HG03571 (cell line): Measurements from ENCODE around the gene ESYT1.
"Not testable (repeated sequence)": the region's sequence is repeated elsewhere in the genome, so short reads cannot be mapped to it uniquely, and the experiment has no call there.

Experiments
- ATAC-seq: cut with Tn5 transposase; IDR thresholded peaks from one replicate; pipeline ENCODE4 v1.9.1; 2021; ENCODE audit not compliant: unreplicated experiment

Gene ESYT1

DNA sequence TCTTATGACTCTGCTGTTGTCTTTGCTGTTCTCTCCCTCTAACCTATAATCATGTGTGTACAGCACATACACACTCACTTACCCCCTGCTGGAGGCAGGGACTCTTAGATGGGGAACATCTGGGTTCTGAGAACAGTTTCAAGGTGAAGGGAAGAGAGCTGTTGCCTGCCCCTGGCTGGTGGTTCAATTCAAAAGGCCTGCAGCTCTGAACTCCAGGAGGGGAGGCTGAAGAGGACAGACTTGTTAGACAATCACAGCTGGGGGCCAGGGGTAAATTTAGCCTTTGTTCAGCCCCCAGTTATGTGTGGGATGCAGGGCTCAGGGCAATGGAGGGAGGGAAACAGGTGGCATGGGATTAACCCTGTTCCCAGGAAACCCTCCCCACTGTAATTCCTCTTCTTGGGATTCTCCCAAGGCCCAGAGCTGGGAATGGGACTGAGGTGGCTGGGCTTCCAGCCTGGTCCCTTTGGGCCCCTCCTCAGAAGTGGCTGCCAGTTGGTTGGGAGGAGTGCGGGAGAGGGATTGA lies 26.2 kb downstream of the ESYT1 start:
- ATAC-seq = no peak

DNA sequence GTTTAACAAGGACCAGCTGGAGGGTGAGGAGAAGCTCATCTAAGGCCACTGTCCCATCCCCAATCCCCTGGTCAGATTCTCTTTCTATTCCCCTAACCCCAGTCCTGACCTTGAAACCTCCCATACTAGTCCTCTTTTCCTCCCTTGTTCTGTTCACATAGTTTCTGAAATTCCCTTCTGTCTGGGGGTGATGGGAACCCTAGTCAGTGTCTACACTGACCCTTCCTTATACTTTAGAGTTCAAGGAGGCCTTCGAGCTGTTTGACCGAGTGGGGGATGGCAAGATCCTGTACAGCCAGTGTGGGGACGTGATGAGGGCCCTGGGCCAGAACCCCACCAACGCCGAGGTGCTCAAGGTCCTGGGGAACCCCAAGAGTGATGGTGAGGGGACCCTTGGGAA lies 26.8 kb downstream of the ESYT1 start:
- ATAC-seq = no peak

DNA sequence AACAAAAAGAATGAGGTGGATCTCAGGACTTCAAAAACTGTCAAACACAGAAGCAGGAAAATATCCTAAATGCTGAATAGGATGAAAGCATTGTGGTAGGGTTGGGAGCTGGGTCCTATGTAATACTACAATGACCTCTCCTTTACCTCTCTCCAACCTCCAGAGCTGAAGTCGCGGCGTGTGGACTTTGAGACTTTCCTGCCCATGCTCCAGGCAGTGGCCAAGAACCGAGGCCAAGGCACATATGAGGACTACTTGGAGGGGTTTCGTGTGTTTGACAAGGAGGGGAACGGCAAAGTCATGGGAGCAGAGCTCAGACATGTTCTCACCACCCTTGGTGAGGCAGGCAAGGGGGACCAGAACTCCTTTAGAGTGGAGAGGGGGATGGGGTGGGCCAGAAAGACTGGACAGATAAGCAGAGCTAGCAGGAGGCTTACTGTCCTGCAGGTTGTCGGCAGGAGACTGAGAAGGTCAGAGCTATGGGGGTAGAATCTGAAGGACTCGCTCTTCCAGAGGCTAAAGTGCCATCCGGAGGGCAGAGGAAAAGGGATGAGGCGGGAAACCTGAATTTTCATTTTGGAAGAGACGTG lies 27.3 kb downstream of the ESYT1 start:
- ATAC-seq = no peak

DNA sequence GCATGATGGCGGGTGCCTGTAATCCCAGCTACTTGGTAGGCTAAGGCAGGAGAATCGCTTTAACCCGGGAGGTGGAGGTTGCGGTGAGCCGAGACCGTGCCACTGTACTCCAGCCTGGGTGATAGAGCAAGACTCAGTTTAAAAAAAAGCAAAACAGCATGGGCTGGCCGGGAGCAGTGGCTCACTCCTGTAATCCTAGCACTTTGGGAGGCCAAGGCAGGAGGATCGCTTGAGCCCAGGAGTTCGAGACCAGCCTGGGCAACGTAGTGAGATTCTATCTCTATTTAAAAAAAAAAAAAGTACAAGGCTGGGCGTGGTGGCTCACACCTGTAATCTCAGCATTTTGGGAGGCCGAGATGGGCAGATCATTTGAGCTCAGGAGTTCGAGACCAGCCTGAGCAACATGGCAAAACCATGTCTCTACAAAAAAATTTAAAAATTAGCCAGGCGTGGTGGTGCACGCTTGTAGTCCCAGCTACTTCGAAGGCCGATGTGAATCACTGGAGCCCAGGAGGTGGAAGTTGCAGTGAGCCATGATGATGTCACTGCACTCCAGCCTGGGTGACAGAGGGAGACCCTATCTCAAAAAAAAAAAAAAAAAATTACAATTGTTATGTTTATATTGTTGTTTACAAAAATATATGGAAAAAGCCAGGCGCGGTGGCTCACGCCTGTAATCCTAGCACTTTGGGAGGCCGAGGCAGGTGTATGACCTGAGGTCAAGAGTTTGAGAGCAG lies 28.6 kb downstream of the ESYT1 start:
- not testable (repeated sequence) for ATAC-seq

DNA sequence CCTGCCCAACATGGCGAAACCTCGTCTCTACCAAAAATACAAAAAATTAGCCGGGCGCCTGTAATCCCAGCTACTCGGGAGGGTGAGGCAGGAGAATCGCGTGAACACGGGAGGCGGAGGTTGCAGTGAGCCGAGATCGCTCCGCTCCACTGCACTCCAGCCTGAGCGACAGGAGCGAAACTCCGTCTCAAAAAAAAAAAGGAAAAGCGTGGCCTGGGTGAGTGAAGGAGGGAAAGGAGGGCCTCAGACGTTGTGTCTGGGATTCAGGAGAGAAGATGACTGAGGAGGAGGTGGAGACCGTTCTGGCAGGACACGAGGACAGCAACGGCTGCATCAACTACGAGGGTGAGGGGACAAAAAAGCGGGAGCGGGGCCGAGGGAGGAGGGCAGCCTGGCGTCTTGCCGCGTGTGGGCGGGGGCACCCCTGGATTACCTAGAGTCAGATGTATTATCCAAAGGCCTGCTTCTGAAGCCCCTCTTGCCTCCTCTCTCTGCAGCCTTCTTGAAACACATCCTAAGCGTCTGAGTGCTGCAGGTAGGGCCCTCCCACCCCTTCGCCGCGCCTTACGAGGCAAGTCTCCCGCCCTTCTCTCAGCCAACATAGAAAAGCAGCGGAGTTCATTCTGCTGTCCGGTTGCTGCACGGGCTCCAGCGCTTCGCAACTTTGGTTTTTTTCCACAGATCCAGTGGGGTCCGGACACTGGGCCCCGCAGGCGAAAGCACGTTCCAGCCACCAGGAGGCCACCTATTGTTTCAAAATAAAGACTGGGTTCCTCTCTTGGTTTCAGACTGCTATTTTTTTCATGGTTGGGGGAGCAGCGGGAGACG lies 29.3 kb downstream of the ESYT1 start:
- ATAC-seq = peak; percentile 35

DNA sequence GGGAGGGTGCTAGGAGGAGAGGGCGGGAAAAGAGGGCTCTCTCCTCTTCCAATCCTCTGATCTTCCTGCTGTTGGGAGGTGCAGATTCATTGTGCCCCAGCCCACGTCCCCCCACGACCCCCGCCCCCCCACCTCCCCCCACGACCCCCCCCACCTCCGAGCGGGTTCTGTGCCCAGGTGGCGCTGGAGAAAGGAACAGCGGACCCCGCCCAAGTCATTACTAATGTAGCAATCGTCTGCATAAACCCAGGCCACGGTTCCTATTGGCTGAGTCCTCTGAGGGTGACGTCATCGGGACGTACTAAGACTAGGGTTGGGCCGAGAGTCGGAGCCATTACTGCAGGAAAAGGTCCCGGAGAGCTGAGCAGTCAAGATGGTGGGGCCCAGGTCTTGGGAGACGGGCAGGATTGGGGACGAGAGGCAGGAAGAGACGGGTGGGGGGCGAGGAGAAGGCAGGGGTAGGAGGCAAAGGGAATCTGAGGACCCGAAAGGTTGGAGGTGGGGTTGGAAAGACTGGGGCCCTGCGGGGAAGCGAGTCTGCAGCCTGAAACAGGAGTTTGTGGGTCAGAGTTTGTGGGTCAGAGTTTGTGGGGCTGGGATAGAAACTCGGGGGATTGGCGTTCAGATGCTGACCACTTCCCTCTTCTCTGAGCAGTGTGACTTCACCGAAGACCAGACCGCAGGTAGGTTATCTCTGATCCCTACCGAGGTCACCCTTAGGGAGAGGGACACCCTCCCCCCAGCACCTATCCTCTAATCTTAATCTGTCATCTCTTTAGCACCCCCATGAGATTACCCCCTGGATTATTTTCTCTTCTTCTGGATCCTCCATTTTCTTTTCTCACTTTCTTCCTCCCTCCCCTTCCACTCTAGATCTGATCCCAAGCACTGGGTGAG lies 30.2 kb downstream of the ESYT1 start, which contains the start of gene MYL6:
Gene MYL6, plus strand, starts transcription at position 331 of the 897 bp plus-strand sequence. Its CDS starts 43 bp downstream, at position 374.
- peak; percentile 73 for ATAC-seq

DNA sequence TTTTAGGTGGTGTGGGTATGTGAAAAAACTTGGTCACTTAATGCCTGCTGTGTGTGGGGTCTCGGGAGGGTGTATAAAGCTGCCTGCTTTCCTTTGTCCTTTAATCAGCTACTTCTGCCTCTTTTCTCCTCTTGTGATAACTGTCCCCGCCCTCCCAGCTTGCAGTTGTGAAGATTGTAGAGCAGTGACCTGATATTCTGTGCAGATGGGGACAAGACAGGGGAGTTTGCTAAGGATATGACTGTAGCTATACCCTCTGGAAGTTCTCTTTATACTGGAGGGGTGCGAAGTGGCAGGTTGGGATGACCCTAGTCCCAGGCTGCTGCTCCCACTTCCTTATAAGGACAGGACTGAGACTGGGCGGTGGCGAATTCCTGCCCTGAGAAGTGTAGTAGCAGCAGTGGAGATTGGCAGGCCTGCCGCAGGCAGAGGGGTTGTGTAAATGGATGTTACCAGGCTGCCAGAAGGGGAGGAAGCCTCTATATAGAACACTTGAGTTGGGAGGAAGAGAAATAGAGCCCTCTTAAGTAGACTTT lies 30.9 kb downstream of the ESYT1 start:
- ATAC-seq = no peak

DNA sequence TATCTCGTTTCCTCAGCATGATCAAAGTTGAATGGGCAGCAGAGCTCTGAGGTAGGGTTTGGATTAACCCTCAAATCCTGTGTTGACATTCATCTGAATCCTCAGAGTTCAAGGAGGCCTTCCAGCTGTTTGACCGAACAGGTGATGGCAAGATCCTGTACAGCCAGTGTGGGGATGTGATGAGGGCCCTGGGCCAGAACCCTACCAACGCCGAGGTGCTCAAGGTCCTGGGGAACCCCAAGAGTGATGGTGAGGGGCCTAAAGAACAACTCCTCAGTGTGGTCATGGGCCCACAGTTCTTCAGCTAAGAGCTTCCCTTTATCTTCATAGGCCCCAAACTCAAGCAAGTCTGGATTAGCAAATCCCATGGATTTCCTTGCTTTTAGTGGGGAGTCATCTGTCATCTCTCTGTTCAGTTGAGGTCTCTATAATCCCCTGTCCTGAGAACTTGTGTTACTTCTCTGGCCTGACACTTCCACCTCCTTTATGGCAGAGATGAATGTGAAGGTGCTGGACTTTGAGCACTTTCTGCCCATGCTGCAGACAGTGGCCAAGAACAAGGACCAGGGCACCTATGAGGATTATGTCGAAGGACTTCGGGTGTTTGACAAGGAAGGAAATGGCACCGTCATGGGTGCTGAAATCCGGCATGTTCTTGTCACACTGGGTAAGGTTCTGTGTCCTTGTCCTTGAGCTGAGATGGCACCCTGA lies 31.6 kb downstream of the ESYT1 start:
- no peak for ATAC-seq

DNA sequence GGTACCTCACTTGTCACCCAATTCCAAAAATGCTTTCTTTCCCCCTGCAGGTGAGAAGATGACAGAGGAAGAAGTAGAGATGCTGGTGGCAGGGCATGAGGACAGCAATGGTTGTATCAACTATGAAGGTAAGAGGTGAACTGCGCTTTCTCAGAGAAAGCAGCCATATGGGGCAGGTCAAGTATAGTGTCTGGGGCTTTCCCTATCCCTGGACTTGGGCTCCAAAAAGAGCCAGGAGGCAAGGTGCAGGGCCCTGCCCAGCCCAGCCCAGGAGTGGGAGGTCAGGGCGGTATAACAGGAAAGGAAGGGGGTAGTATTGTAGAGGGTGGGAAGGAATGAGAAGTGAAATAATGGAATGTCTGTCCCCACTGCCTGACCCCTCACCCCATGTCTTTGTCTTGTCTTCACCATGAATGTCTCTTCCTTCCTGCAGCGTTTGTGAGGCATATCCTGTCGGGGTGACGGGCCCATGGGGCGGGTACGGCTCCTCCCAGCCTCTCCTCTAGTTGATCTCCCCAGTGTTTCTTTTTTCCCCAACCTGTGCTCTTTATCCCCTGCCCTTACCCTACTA lies 32.2 kb downstream of the ESYT1 start:
- ATAC-seq = no peak

DNA sequence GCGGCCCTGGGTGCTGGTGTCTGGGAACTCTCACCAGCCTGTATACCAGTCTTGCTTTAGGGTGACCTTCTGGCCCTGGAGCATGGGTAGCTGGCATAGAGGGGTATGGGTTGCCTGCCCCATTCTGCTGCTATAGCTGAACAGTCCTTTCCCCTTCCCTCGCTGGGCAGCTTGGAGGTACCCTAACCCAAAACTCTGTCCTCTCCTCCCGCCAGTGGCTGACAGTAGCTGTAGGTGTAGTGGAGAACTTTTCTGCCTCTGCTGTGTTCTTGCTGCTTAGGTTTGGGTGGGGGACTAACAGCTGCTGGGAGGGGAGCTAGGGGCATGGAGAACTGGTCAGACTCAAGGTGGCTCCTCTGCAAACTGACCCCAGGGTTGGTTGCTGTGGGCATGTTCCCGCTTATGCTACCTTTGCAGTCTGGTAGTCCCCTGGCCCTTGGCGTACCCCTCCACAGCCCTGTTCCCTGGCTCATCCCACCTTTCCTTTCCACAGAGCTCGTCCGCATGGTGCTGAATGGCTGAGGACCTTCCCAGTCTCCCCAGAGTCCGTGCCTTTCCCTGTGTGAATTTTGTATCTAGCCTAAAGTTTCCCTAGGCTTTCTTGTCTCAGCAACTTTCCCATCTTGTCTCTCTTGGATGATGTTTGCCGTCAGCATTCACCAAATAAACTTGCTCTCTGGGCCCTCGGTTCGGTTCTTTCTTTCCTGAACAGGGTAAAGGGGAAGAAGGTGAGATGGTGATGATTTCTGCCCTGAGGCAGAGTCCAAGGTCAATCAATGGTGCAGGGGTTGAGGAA lies 33.0 kb downstream of the ESYT1 start:
- ATAC-seq = no peak

DNA sequence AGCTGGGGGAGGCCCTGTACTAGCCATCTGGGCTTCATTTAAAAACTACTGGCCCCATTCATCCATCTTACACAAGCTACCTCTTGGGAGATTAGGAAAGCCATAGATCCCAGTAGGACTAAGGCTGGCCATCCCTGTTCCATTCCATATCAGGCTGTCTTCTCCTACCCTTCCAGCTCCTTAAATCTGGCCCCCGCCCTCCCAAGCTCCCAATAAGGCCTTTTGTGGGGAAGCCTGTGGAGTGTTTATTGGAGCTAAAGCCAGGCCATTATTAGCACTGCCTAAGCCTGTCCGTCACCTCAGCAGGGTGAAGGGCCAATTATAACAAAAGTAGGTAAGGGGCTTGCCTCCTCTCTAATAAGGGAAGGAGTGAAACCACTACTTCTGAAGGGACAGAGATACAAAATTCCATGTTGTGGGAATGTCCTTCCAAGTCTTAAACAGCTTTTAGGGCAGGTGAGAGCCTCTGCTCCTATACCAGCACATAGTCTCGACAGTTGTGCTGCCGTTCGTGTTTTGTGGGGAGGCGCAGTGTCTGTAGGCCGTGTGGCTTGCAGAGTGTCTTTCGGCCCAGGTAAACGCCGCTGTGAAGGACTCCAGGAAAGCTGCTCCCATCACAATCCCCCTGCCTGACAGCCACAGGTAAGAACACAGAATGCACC lies 33.8 kb downstream of the ESYT1 start:
- no peak for ATAC-seq

DNA sequence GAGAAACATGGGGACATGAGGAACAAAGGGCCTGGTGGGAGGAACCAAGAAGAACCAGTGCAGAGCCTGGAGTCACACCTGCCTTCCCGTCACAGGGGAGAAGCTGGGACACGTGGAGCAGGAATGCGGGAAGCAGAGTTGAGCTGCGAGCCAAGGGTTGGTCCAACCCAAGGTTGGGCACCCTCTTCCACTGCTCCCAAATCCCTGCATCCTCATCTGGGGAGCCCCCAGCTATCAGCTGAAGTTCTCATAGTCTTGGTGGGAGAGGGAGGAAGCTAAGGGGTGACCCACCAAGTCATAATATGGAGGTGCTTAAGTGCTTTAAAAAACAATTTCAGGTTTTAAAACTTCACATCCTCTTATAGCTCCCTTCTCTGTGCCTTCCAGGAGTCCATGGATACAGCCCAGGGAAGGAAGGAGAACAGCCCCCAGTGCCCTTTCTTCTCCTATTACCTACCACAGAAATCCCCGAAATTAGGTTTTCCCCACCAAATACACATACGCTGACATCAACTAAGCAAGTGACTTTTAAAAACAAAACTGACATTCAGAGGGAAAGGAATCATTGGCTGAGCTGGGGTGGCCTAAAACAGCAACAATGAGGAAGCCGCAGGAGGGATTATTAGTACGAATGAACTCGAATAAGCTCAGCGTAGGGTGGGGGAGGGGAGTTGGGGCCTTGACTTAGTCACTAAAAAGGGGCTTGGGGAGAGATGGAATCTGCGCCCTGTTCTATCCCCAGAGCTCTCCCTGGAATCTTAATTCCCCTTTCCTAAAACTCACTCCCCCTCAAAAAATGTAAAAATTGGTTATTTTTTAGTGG lies 34.6 kb downstream of the ESYT1 start:
- ATAC-seq = no peak

DNA sequence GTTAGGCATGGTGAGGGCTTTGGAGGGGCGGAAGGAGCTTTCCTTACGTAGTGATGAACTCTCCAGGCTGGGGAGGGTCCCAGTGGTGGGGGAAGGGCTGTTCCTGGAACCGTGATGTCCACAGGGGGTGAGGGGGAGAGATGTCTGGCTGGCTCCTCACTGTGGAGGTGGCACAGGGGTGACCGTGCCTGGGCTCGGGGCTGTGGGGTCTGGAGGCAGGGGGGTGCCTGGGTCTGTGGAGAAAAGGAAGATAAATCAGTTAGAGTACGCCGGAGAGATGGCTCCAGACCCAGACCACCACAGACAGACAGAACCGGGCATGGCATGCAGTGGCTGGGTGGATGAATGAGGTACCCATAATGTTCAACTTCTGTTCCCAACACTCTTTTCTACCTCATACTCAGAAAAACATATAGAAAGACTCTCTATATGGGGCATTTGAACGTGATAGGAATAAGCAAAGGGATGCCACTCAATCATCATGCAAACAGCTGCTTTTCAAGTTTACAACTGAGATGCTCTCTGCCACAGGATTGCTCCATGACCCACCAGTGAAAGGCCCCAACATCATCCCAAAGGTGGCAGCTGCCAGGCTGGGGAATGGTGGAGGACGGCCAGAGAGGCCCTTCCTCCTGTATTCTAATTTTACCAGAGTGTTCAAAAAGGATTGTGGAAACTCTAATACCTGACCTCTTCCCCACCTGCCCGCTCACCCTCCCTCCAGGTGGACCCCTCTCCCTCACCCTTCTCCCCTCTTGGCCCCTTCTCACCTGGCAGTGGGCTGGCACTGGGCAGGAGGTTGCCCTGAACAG lies 35.7 kb downstream of the ESYT1 start:
- no peak for ATAC-seq

DNA sequence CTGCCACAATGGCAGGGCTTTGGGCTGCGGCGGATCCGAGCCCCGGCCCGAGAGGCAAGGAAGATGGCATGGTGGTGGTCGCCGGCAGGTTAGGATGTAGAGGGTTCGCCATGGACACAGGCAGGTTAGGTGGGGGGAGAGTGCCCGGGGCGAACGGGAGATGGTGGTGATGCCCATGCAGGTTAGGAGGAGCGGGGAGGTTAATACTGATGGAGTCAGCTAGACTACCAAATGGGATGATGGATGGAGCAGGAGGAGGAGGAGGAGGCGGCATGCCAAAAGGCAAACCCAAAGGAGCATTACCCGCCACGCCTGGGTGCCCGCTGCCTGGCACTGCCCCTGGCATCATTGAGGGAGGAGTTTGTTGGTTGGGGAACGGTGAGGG lies 36.3 kb downstream of the ESYT1 start:
- ATAC-seq = no peak

DNA sequence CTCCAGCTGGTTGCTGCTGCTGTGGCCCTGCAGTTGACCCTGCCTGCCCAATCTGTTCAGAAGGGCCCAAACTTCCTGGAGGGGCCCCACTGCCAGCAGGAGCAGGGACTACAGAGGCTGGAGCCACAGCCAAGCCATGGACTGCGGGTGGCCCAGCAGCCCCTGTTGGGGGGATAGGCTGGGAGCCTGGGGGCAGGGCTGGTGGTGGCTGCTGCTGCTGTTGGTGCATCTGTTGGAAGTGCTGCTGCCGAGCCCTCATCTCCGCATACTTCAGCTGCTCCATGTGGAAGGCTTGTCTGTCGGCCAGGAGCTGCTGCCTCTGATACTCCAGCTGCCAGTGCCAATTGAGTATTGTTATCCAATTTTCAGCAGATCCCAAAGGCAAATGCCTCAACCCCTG lies 37.3 kb downstream of the ESYT1 start:
- no peak for ATAC-seq

DNA sequence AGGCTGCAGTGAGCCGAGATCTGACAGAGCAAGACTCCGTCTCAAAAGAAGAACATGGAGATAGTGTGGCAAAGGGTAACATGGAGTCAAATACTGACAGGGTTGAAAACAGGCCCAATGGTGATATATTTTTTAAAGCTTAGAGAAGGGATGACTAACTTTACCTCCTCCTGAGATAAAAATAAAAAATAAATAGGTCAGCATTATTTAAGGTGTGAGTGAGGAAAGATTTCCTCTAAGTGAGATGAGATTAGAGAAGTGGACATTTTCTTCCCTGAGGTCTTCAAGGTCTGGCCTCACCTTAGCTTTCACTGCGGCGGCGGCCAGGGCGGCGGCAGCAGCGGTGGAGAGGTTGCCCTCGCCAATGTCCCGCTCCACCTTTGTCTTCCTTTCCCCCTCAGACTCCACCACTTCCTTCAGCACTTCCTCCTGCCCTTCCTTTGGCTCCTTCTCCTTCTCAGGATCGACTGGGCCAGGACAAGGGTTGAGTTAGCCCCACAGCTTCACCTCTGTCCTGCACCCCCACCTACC lies 41.2 kb downstream of the ESYT1 start:
- ATAC-seq = no peak
